Measurements from ENCODE around the gene TCEAL8. TPM values are rescaled to one million over a fixed set of nuclear protein-coding genes. Genes with fewer than 3 reads are reported as not detected.
A peak's percentile ranks its signal among the peaks of the same experiment; 100 is the strongest.

The TCEAL8 gene
- total and polyA plus RNA-seq, 10 of the 15 experiments (the other 5 are each of a cell fraction or from before 2014, with no cell fraction given) = 28.4 to 123 (median 58.7) TPM

DNA sequence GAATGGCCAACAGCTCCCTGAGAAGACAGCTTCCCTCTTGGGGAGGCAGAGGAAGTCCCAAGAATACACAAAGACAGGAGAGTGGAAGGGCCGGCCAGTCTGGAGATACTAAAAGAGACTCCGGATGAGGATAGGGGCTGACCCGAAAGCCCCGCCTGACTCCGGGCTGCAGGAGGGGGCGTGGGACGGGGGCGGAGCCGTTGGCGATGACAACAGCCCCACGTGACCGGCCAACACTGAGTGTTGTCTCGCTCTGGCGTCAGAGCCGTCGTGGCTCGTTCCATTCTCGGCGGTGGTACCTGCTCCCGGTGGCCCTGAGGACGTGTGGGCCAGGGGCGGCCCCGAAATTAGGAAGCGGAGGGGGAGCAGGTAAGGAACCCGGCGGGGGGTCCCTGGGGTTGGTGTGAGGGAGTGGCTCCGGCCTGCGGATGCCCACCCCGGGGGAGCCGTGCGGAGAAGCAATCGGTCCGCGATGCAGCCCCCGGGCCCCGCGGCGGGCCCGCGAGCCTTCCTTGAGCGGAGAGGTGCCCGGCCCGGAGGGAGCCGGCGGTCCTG lies 40.0 kb downstream of the TCEAL8 start, which contains the start of gene BEX4 (continued):
- TF ChIP-seq POLR2A (IDR thresholded peaks at IDR 0.05; ENCODE audit: low read depth, low read length) = peak; percentile 88
- TF ChIP-seq YBX1 (IDR thresholded peaks at IDR 0.05) = no peak

DNA sequence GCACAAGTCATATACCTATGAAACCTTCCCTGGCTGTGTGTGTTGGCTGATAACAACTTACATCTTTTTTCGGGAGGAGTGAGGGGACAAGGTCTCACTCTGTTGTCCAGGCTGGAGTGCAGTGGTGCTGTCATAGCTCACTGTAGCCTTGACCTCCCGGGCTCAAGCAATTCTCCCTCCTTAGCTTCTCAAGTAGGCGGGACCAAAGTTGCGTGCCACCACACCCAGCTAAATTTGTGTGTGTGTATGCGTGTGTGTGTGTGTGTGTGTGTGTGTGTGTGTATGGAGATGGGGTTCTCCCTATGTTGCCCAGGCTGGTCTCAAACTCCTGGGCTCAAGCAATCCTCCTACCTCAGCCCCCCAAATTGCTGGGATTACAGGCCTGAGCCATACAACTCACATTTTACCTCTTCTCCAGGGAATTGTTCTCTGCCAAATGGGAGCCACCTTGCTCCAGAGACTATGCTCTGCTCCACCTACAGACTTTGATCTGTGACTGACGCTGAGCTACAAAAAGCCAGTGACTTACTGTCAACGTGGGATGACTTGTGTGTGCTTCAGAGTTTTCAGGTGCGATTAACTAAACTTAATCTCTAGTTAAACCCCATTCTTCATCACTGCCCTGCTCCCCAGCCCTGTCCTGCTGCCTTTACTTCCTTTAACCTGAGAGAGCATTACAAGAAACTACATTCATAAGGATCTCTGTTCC lies 42.1 kb downstream of the TCEAL8 start:
- in situ Hi-C loops (cut with MboI) = no loop called here
- no peaks in the 10 kb centered on the region for H3K4me1 ChIP-seq (ENCODE audit: control insufficient read depth, insufficient read depth, low read length)
- no peaks in the 10 kb centered on the region for H3K9me3 ChIP-seq (replicated peaks; ENCODE audit: control insufficient read depth, insufficient read depth, low read length)
- TF ChIP-seq SREBF1 (IDR thresholded peaks at IDR 0.05; ENCODE audit: low read length) = no peak
- no peak for TF ChIP-seq SRF (IDR thresholded peaks at IDR 0.05; ENCODE audit: low read depth in 2 of 2, low read length in 2 of 2)
- TF ChIP-seq BRCA1 (IDR thresholded peaks at IDR 0.05; ENCODE audit: low read depth, low read length) = no peak
- no peak for TF ChIP-seq MTA3 (IDR thresholded peaks at IDR 0.05; ENCODE audit: borderline replicate concordance, low read length)
- no peak for TF ChIP-seq JUND (IDR thresholded peaks at IDR 0.05; ENCODE audit: low read depth, low read length)
- TF ChIP-seq RUNX3 (IDR thresholded peaks at IDR 0.05; ENCODE audit: low read length) = no peak
- no peak for TF ChIP-seq WRNIP1 (IDR thresholded peaks at IDR 0.05; ENCODE audit: borderline replicate concordance, low read depth, low read length)
- no peak for TF ChIP-seq ZNF207 (IDR thresholded peaks at IDR 0.05; ENCODE audit: borderline replicate concordance)
- TF ChIP-seq POLR2AphosphoS5 (IDR thresholded peaks at IDR 0.05; ENCODE audit: low read length) = no peak
- TF ChIP-seq POLR2AphosphoS2 (IDR thresholded peaks at IDR 0.05; ENCODE audit: low read depth, low read length) = no peak
- DNase-seq (ENCODE audit: low read depth, low spot score) = no peak
- ATAC-seq = no peak
- ChIA-PET POLR2A (no interaction called here), RAD21 (ENCODE audit: unreplicated experiment) (no interaction called here), SMC1A (ENCODE audit: uncharacterized antibody, unreplicated experiment) (no interaction called here), CTCF (interaction anchor here (1.0 kb wide), 1 partner anchor 114 kb away, joined by 3 read pairs; no protein-coding TSS in a partner anchor)
- no peak for FAIRE-seq
- H3K4me2 ChIP-seq (ENCODE audit: control insufficient read depth, insufficient read depth) = no peak overlapping the region
- H3K79me2 ChIP-seq (ENCODE audit: control insufficient read depth, insufficient read depth, low read length) = no peaks in the 10 kb centered on the region
- intact Hi-C loops (cut with micrococcal nuclease; ENCODE audit: unreplicated experiment) = no loop called here
- BruUV-seq (replicated peaks) = no TSS peak
- no peaks in the 10 kb centered on the region for H4K20me1 ChIP-seq (ENCODE audit: control insufficient read depth, insufficient read depth)
- no peaks in the 10 kb centered on the region; a peak in 1 of 4 replicates for H3K27me3 ChIP-seq (replicated peaks in 1 of 2; ENCODE audit: control insufficient read depth in 2 of 2, insufficient read depth in 2 of 2, low read length in 1 of 2)
- H3K4me3 ChIP-seq = no peak overlapping the region
- 51% methylated on average over 8 of the region's 8 CpGs for WGBS (ENCODE audit: insufficient coverage, insufficient replicate concordance, low lambda C conversion rate, missing lambda C conversion rate)
- no peaks in the 10 kb centered on the region for H3K36me3 ChIP-seq (ENCODE audit: control insufficient read depth in 2 of 2, insufficient read depth in 2 of 2, low read length in 1 of 2)
- no peak overlapping the region for H3K27ac ChIP-seq (ENCODE audit: control insufficient read depth, insufficient read depth)
- no peak overlapping the region for H2AFZ ChIP-seq (ENCODE audit: control insufficient read depth, low read depth, low read length)
- no peak overlapping the region for H3K9ac ChIP-seq (ENCODE audit: control insufficient read depth, insufficient read depth, low read length)

Data from GM12878 (cell line).